Activated CD4-positive, alpha-beta T cell treated with anti-CD3 and anti-CD28 coated beads for 24 hours (primary cell): ENCODE results near the gene FLVCR2.
A peak's percentile ranks its signal among the peaks of the same experiment; 100 is the strongest.

Source experiments
- DNase-seq, 2 donors: peaks; one replicate each; pipeline ENCODE4 v3.0.0-alpha.2; 2020; ENCODE audit warnings: low read depth in 2 of 2

Gene FLVCR2

GRCh38 chr14:75558440-75558839 is 20.0 kb upstream of the FLVCR2 start:
- DNase-seq: no peak

GRCh38 chr14:75559045-75559444 is 19.4 kb upstream of the FLVCR2 start:
- DNase-seq: no peak

GRCh38 chr14:75559451-75560222 is 18.8 kb upstream of the FLVCR2 start:
- peak; percentile 53 to 59 for DNase-seq

GRCh38 chr14:75561013-75561432 is 17.4 kb upstream of the FLVCR2 start:
- DNase-seq: no peak

GRCh38 chr14:75562089-75562488 is 16.3 kb upstream of the FLVCR2 start:
- DNase-seq: peak in 1 of 2 donors; percentile 56

GRCh38 chr14:75562489-75562888 is 15.9 kb upstream of the FLVCR2 start:
- no peak for DNase-seq

- no peak for DNase-seq
Observed at GRCh38 chr14:75563931-75564330, 14.5 kb upstream of the FLVCR2 start.

- DNase-seq: no peak
Observed at GRCh38 chr14:75565056-75565455, 13.4 kb upstream of the FLVCR2 start.

- peak; percentile 69 to 71 for DNase-seq
Observed at GRCh38 chr14:75566321-75566720, 12.1 kb upstream of the FLVCR2 start.

- DNase-seq: no peak
Observed at GRCh38 chr14:75566752-75567151, 11.7 kb upstream of the FLVCR2 start.

GRCh38 chr14:75568140-75568539 is 10.3 kb upstream of the FLVCR2 start:
- DNase-seq: no peak

GRCh38 chr14:75568791-75569190 is 9.6 kb upstream of the FLVCR2 start:
- no peak for DNase-seq

- DNase-seq: no peak
Observed at GRCh38 chr14:75570797-75571196, 7.6 kb upstream of the FLVCR2 start.

- DNase-seq: no peak
Observed at GRCh38 chr14:75572104-75572503, 6.3 kb upstream of the FLVCR2 start.

- no peak for DNase-seq
Observed at GRCh38 chr14:75577090-75577489, 1.3 kb upstream of the FLVCR2 start.

GRCh38 chr14:75577729-75578101 is 705 bp upstream of the FLVCR2 start:
- peak; percentile 55 to 64 for DNase-seq

GRCh38 chr14:75578786-75579337 is 442 bp downstream of the FLVCR2 start:
- no peak for DNase-seq

GRCh38 chr14:75579338-75579864 is 981 bp downstream of the FLVCR2 start:
- DNase-seq: no peak

GRCh38 chr14:75579882-75580281 is 1.5 kb downstream of the FLVCR2 start:
- no peak for DNase-seq

GRCh38 chr14:75587388-75587787 is 9.0 kb downstream of the FLVCR2 start:
- DNase-seq: no peak

- DNase-seq: no peak
Observed at GRCh38 chr14:75589931-75590330, 11.5 kb downstream of the FLVCR2 start.

- no peak for DNase-seq
Observed at GRCh38 chr14:75591331-75591946, 13.0 kb downstream of the FLVCR2 start.
